Measurements from ENCODE around the gene FUBP3.

- no peak for TF ChIP-seq CTCF (IDR thresholded peaks at IDR 0.05; ENCODE audit: low read length)
- TF ChIP-seq EZH2 (optimal IDR thresholded peaks at IDR 0.05; ENCODE audit: low read depth, low read length), result no peak
Measured at GRCh38 chr9:130627051-130627450, 47.7 kb downstream of the FUBP3 start.

Measured in MM.1S (cell line).